GM21529 (cell line): Measurements from ENCODE around the gene PTPDC1.

Experiments
- ATAC-seq: cut with Tn5 transposase; IDR thresholded peaks from one replicate; pipeline ENCODE4 v1.9.1; 2021; ENCODE audit not compliant: unreplicated experiment

The PTPDC1 gene

DNA sequence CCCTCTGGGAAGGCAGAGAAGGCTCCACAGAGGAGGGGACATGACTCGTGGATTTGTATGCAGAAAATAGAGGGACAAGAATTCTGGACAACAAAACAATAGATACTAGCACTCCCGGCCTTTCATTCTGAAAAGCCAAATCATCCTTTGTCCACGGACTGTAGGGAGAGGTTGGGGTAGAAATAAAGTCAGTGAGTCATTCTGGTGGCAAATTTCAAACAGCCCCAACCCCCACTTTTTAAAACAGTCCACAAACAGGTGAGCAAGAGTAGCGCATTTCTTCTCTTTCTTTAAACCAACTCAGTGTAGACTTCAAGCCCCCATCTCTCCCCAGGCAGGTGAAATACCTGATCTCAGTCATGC, 56.1 kb downstream of the PTPDC1 start:
- no peak for ATAC-seq

DNA sequence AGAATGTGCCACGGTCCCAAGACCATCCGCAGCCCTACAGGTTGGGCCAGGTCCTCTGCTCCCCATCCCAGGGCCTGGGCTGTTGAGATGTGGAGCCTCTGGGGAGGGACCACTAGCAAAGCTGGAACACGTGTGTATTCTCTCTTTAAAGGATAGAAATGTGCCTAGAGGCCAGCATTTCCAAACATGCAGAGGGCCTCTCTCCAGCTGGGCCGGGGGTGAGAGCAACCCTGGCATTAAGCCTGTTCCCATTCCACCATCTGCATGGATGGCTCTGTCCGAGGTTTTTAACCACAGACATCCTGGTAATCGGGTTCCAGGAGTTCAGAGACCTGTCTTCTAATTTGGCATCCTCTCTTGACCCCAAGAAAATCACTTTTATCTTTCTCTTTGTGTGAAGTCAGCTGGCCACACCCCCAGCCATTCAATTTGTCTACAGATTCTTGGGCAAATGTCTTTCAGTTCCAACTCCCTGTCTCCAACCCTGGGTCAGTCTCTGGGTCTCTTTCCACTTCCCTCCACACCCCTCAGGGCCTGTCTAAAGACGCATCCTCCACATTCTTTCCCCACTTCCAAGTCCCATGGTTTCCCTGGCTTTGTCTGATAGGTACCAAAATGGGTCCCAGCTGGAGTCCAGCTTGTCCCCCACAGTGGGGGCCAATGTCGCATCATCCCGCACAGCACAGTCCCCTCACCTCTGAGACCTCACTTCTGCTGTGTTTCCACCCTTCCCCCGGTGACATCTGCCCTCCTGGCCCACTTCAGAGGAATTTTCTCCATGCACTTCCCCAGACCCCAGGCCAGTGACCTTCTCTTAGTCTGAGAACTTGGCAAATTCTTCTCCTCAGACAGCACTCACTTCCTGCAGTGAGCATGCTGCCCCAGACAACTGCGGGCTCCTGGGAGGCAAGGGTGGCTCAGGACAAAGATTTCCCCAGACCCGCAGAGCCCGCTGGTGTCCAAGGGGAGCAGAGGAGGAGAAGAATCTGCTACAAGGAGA, 56.8 kb downstream of the PTPDC1 start:
- no peak for ATAC-seq

DNA sequence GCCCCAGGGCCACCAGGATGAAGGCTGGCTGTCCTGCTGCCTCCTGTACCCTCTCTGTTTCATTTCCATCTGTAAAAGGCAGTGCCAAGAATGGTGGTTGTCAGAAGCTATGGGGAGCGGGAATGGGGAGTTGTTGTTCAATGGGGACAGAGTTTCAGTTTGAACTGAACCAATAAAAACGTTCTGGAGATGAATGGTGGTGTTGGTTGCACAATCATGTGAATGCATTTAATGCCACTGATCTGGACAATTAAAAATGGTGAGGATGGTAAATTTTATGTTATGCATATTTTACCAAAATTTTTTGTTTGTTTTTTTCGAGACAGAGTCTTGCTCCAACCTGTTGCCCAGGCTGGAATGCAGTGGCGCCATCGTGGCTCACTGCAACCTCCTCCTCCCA, 58.1 kb downstream of the PTPDC1 start:
- no peak for ATAC-seq

DNA sequence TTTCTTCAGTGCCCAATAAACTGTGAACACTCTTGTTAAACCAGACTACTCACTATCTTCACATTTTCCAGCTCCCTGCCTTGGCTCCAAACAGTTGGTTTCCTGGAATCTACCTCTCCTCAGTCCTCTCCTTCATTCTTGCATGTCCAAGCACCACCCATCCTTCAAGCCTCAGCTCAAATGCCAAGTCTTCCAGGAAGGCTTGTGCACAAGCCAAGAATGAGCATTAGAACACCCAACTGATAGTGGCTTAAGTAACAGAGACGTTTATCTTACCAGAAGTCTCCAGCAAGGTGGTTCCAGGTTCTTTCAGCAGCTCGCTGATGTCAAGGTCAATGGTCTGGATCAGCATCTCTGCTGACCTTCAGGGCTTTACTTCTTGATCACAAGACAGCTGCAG, 60.1 kb downstream of the PTPDC1 start:
- ATAC-seq, result no peak

GRCh38 chr9:94145640-94146039, 61.4 kb downstream of the PTPDC1 start:
- ATAC-seq, result no peak

DNA sequence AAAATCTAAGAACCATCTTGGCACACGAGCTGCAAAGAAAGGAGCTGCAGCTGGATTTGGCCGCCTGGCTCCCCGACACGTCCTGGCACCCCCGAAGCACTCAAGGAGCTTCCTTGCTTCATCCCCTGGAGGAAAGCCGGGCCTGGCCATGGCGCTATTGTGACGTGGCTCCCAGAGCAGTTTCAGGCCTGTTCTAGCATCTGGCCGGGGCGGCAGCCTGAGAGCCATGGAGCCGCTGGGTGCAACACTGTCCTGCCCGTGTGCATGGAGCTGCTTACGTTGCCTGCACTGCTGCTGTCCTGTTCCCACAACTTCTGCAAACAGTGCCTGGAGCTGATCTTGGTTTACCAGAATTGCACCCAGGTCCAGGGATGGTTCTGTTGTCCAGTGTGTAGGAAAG, 63.5 kb downstream of the PTPDC1 start:
- no peak for ATAC-seq

GRCh38 chr9:94148419-94148818, 64.2 kb downstream of the PTPDC1 start:
- ATAC-seq, result no peak

DNA sequence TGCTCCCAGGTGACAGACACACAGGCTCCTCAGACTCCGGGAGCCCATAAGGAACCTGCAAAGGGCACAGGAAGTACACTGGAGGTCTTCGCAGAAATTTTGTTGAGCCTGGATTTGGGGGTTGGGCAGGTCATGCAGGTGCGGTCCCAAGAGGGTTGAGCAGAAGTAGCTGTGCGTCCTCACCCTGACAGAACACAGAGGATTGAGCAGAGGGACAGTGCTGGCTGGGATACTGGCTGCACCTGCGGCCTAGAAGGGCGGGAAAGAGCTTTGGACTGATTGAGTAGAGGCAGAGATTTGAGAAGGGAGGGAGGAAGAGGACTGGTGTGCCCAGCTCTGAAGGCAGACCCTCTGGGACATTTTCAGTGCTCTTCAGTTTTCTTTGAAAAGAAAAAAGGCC, 65.4 kb downstream of the PTPDC1 start:
- no peak for ATAC-seq

DNA sequence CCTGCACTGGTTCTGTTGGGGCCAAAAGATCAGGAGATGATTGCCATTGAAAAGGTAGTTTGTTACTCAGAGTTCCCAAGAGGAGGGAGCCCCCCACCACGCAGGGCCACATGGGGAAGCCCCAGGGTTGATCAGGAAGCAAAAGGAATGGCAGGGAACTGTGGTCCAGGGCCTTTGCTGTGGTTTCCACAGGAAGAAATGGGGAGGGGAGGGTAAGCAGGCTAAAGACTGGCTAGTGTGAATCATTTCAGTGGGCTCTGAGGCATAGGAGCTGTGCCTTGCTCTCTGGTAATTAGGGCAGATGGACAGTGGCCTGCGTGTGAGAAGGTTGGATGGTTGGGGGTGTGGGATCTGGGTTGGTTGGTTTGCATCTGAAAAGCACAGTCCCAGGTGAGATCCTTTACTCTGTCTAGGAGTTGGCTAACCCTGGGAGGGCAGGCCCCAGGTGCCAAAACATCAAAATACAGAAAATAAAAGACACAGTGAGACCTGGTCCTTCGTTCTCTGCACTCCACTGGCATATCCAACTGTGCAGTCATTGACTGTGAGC, 66.1 kb downstream of the PTPDC1 start:
- no peak for ATAC-seq

DNA sequence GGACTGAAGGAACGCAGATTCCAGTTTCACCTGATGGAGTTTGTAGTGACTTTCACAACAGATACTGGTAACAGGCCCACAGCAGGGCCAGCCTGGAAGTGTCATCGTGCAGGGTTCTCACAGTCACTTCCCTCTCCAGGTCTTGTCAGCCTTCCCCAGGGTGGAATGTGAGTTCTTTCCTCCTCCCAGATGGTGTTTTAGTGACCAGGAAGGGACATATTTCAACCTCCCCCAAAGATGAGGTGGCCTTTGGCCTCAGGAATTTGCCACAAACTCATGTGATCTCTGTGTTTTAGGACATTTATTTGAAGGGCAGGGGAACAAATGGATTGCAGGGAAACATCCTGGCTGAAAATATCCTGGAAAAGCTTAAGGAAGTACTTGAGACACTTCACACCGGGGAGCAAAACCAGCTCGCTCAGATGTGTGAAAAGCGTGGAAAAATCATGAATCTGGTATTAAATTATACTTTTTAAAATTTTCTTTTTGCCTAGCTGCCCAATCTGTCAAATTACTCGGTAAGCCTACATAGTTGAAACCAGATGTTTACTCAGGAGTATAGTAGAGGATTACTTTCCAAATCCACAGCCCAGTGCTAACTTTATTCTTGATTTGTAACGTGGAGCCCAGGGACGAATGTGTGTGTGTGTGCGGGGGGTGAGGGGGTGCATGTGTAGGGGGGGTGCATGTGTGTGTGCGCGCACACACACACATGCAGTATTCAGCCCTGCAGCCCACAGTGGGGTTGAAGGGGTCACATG, 66.8 kb downstream of the PTPDC1 start:
- no peak for ATAC-seq

GRCh38 chr9:94153905-94154304, 69.6 kb downstream of the PTPDC1 start:
- peak; percentile 90 for ATAC-seq

- ATAC-seq, result no peak
Measured at GRCh38 chr9:94156348-94157049, 72.2 kb downstream of the PTPDC1 start.

- ATAC-seq, result no peak
Measured at GRCh38 chr9:94157050-94157801, 73.0 kb downstream of the PTPDC1 start.
